Nephron progenitor cell (in vitro differentiated cells): Measurements from ENCODE around the gene EXOC1.
A peak's percentile ranks its signal among the peaks of the same experiment; 100 is the strongest.

ENCODE experiments used
- DNase-seq: peaks from one replicate; pipeline ENCODE4 v3.0.0; 2021
- H3K27ac Mint-ChIP-seq: 2 replicates; pipeline ENCODE4 v1.8.0; 2021; ENCODE audit warnings: mild to moderate bottlenecking, moderate library complexity, mixed read lengths
- H3K27me3 Mint-ChIP-seq: 2 replicates; pipeline ENCODE4 v1.8.0; 2021; ENCODE audit warnings: mild to moderate bottlenecking, low read depth, mixed read lengths; ENCODE audit not compliant: poor library complexity
- H3K36me3 Mint-ChIP-seq: 2 replicates; pipeline ENCODE4 v1.8.0; 2021; ENCODE audit warnings: low read depth, mixed read lengths
- H3K4me1 Mint-ChIP-seq: 2 replicates; pipeline ENCODE4 v1.8.0; 2021; ENCODE audit warnings: mixed read lengths
- H3K4me3 Mint-ChIP-seq: 2 replicates; pipeline ENCODE4 v1.8.0; 2021; ENCODE audit warnings: mild to moderate bottlenecking, moderate library complexity, mixed read lengths
- H3K9me3 Mint-ChIP-seq: 2 replicates; pipeline ENCODE4 v1.8.0; 2021; ENCODE audit warnings: mild to moderate bottlenecking, moderate library complexity, mixed read lengths
- TF ChIP-seq, protein P1 (sequence below): fragments of 200-600 bp; sonication (generic); IDR thresholded peaks from 2 replicates; pipeline ENCODE4 v1.5.0; 2021; ENCODE audit warnings: antibody characterized with exemption

Gene EXOC1

GRCh38 chr4:55948726-55949481 lies 95.5 kb downstream of the EXOC1 start, which contains the start of gene CEP135:
CEP135 (plus strand) TSS chr4:55948945; CDS start chr4:55952131, 3,186 bp downstream.
- Mint-ChIP-seq H3K36me3 (peaks cover 21% of the 10 kb centered on the region), H3K4me1 (peaks cover 25% of the 10 kb centered on the region), H3K9me3 (no peaks in the 10 kb centered on the region), H3K27me3 (peaks cover 4% of the 10 kb centered on the region), H3K27ac (peak within 1 kb of the TSS; percentile 98), H3K4me3 (peak within 1 kb of the TSS; percentile 92)
- DNase-seq, result peak; percentile 96
- TF ChIP-seq, protein P1, sequence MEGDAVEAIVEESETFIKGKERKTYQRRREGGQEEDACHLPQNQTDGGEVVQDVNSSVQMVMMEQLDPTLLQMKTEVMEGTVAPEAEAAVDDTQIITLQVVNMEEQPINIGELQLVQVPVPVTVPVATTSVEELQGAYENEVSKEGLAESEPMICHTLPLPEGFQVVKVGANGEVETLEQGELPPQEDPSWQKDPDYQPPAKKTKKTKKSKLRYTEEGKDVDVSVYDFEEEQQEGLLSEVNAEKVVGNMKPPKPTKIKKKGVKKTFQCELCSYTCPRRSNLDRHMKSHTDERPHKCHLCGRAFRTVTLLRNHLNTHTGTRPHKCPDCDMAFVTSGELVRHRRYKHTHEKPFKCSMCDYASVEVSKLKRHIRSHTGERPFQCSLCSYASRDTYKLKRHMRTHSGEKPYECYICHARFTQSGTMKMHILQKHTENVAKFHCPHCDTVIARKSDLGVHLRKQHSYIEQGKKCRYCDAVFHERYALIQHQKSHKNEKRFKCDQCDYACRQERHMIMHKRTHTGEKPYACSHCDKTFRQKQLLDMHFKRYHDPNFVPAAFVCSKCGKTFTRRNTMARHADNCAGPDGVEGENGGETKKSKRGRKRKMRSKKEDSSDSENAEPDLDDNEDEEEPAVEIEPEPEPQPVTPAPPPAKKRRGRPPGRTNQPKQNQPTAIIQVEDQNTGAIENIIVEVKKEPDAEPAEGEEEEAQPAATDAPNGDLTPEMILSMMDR, result peak; percentile 93

GRCh38 chr4:55949482-55949802 lies 96.0 kb downstream of the EXOC1 start:
- peaks cover 25% of the 10 kb centered on the region for H3K4me1 Mint-ChIP-seq
- DNase-seq, result no peak
- TF ChIP-seq, protein P1, result no peak
- no peaks in the 10 kb centered on the region for H3K9me3 Mint-ChIP-seq
- peaks cover 26% of the 10 kb centered on the region for H3K36me3 Mint-ChIP-seq
- H3K4me3 Mint-ChIP-seq, result peak overlapping the region; percentile 92
- peak overlapping the region; percentile 98 for H3K27ac Mint-ChIP-seq
- peaks cover 4% of the 10 kb centered on the region for H3K27me3 Mint-ChIP-seq

- H3K27me3 Mint-ChIP-seq, result peaks cover 4% of the 10 kb centered on the region
- H3K4me3 Mint-ChIP-seq, result peak overlapping the region; percentile 60
- peaks cover 36% of the 10 kb centered on the region for H3K36me3 Mint-ChIP-seq
- H3K4me1 Mint-ChIP-seq, result peaks cover 25% of the 10 kb centered on the region
- DNase-seq, result no peak
- TF ChIP-seq, protein P1, result no peak
- H3K27ac Mint-ChIP-seq, result no peak overlapping the region
- H3K9me3 Mint-ChIP-seq, result no peaks in the 10 kb centered on the region
Observed at GRCh38 chr4:55951191-55951922, 97.9 kb downstream of the EXOC1 start.
